ENCODE results near the gene PRICKLE3. TPM values are rescaled to one million over a fixed set of nuclear protein-coding genes. Genes with fewer than 3 reads are reported as not detected.

The PRICKLE3 gene
- total RNA-seq, 1 donor from 2014 or later: 14.2 TPM

DNA sequence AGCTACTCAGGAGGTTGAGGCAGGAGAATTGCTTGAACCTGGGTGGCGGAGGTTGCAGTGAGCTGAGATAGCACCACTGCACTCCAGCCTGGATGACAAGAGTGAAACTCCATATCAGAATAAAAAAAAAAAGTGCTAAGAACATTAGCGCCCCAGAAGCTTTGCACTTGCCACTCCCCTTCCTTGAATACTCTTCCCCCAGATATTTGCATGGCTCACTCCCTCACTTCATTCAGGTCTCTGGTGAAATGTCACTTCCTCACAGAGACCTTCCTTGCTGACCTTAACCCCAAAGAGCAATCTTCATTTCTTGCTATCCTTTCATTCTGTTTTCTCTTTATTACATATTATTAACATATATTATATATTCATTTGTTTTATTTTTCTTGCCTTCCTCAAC is 35.7 kb upstream of the PRICKLE3 start:
- H3K4me3 ChIP-seq (ENCODE audit: insufficient read depth, low read depth, low read length): no peak overlapping the region
- H3K9me3 ChIP-seq (ENCODE audit: insufficient read depth, low read depth, low read length): no peaks in the 10 kb centered on the region
- peaks cover 17% of the 10 kb centered on the region for H3K27me3 Mint-ChIP-seq (ENCODE audit: low read depth, unreplicated experiment)
- no peaks in the 10 kb centered on the region for H4K20me1 ChIP-seq (ENCODE audit: insufficient read depth, low read length)
- FAIRE-seq (no peak), DNase-seq (ENCODE audit: low read depth) (no peak)
- H3K9me3 Mint-ChIP-seq (ENCODE audit: unreplicated experiment): peaks cover 1% of the 10 kb centered on the region
- no peaks in the 10 kb centered on the region for H3K79me2 ChIP-seq (ENCODE audit: insufficient read depth, low read length)
- no peaks in the 10 kb centered on the region for H3K4me1 Mint-ChIP-seq (ENCODE audit: low read depth, unreplicated experiment)
- H3K36me3 Mint-ChIP-seq (ENCODE audit: low read depth, unreplicated experiment): no peaks in the 10 kb centered on the region
- H3K4me1 ChIP-seq (ENCODE audit: insufficient read depth, low read length): no peaks in the 10 kb centered on the region
- H3K4me3 Mint-ChIP-seq (ENCODE audit: unreplicated experiment): no peak overlapping the region
- H3K4me2 ChIP-seq (ENCODE audit: low read length): no peak overlapping the region
- H3K9ac ChIP-seq (ENCODE audit: low read length): no peak overlapping the region
- no peak overlapping the region for H2AFZ ChIP-seq (ENCODE audit: low read depth, low read length)
- no peaks in the 10 kb centered on the region for H3K27me3 ChIP-seq (ENCODE audit: insufficient read depth, low read length)
- TF ChIP-seq CTCF (IDR thresholded peaks at IDR 0.05; ENCODE audit: insufficient read depth, low read depth, low read length): no peak
- TF ChIP-seq EZH2 (IDR thresholded peaks at IDR 0.05; ENCODE audit: insufficient read depth, low read length): no peak
- H3K36me3 ChIP-seq (ENCODE audit: insufficient read depth, low read length): no peaks in the 10 kb centered on the region
- no peak overlapping the region for H3K27ac Mint-ChIP-seq (ENCODE audit: unreplicated experiment)
- no peak overlapping the region for H3K27ac ChIP-seq (ENCODE audit: low read depth, low read length)

- H3K27ac ChIP-seq (ENCODE audit: low read depth, low read length): no peak overlapping the region
- no peaks in the 10 kb centered on the region for H3K27me3 ChIP-seq (ENCODE audit: insufficient read depth, low read length)
- no peak overlapping the region for H3K4me2 ChIP-seq (ENCODE audit: low read length)
- H2AFZ ChIP-seq (ENCODE audit: low read depth, low read length): no peak overlapping the region
- H3K79me2 ChIP-seq (ENCODE audit: insufficient read depth, low read length): no peaks in the 10 kb centered on the region
- Mint-ChIP-seq H3K4me3 (ENCODE audit: unreplicated experiment) (no peak overlapping the region), H3K4me1 (ENCODE audit: low read depth, unreplicated experiment) (no peaks in the 10 kb centered on the region), H3K27ac (ENCODE audit: unreplicated experiment) (no peak overlapping the region), H3K36me3 (ENCODE audit: low read depth, unreplicated experiment) (no peaks in the 10 kb centered on the region), H3K9me3 (ENCODE audit: unreplicated experiment) (peaks cover 1% of the 10 kb centered on the region), H3K27me3 (ENCODE audit: low read depth, unreplicated experiment) (peaks cover 21% of the 10 kb centered on the region)
- H4K20me1 ChIP-seq (ENCODE audit: insufficient read depth, low read length): no peaks in the 10 kb centered on the region
- no peaks in the 10 kb centered on the region for H3K36me3 ChIP-seq (ENCODE audit: insufficient read depth, low read length)
- H3K4me3 ChIP-seq (ENCODE audit: insufficient read depth, low read depth, low read length): no peak overlapping the region
- no peaks in the 10 kb centered on the region for H3K4me1 ChIP-seq (ENCODE audit: insufficient read depth, low read length)
- DNase-seq (ENCODE audit: low read depth) (no peak), FAIRE-seq (no peak)
- TF ChIP-seq EZH2 (IDR thresholded peaks at IDR 0.05; ENCODE audit: insufficient read depth, low read length) (no peak), CTCF (IDR thresholded peaks at IDR 0.05; ENCODE audit: insufficient read depth, low read depth, low read length) (no peak)
- H3K9me3 ChIP-seq (ENCODE audit: insufficient read depth, low read depth, low read length): no peaks in the 10 kb centered on the region
- H3K9ac ChIP-seq (ENCODE audit: low read length): no peak overlapping the region
Observed at GRCh38 chrX:49220100-49220499, 33.9 kb upstream of the PRICKLE3 start.

DNA sequence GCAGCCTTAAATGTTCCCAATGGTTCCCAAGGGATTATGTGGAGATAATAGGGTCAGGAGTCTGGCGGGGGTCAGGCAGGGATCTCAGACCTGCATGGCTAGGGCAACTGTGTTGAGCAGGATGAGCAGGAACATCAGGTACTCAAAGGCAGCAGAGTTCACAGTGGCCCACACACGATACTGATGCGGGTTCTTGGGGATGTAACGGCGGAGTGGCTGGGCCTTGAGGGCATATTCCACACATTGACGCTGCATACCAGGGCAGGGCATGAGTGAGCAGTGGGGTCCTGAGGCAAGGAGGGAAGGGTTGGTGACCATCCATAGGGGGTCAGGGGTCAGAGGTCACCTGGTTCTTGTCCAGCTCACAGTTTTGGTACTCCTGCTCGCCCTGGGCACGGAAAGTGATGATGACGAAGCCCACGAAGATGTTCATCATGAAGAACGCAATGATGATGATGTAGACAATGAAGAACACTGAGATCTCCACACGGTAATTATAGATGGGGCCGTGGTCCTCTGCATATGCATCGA is 28.9 kb upstream of the PRICKLE3 start:
- Histone ChIP-seq H3K36me3 (ENCODE audit: insufficient read depth, low read length) (no peaks in the 10 kb centered on the region), H3K4me3 (ENCODE audit: insufficient read depth, low read depth, low read length) (no peak overlapping the region), H3K9ac (ENCODE audit: low read length) (no peak overlapping the region), H3K4me1 (ENCODE audit: insufficient read depth, low read length) (no peaks in the 10 kb centered on the region), H3K27ac (ENCODE audit: low read depth, low read length) (no peak overlapping the region), H3K4me2 (ENCODE audit: low read length) (no peak overlapping the region), H3K9me3 (ENCODE audit: insufficient read depth, low read depth, low read length) (no peaks in the 10 kb centered on the region), H3K27me3 (ENCODE audit: insufficient read depth, low read length) (no peaks in the 10 kb centered on the region), H4K20me1 (ENCODE audit: insufficient read depth, low read length) (no peaks in the 10 kb centered on the region), H2AFZ (ENCODE audit: low read depth, low read length) (no peak overlapping the region), H3K79me2 (ENCODE audit: insufficient read depth, low read length) (no peaks in the 10 kb centered on the region)
- no peak overlapping the region for H3K27ac Mint-ChIP-seq (ENCODE audit: unreplicated experiment)
- DNase-seq (ENCODE audit: low read depth) (no peak), FAIRE-seq (no peak)
- peaks cover 2% of the 10 kb centered on the region for H3K9me3 Mint-ChIP-seq (ENCODE audit: unreplicated experiment)
- H3K4me1 Mint-ChIP-seq (ENCODE audit: low read depth, unreplicated experiment): no peaks in the 10 kb centered on the region
- H3K27me3 Mint-ChIP-seq (ENCODE audit: low read depth, unreplicated experiment): peaks cover 17% of the 10 kb centered on the region
- TF ChIP-seq CTCF (IDR thresholded peaks at IDR 0.05; ENCODE audit: insufficient read depth, low read depth, low read length) (no peak), EZH2 (IDR thresholded peaks at IDR 0.05; ENCODE audit: insufficient read depth, low read length) (no peak)
- H3K4me3 Mint-ChIP-seq (ENCODE audit: unreplicated experiment): no peak overlapping the region
- H3K36me3 Mint-ChIP-seq (ENCODE audit: low read depth, unreplicated experiment): no peaks in the 10 kb centered on the region
